22Rv1 (cell line): Measurements from ENCODE around the gene AURKA.

ENCODE experiments used
- CTCF ChIP-seq: fragments of 450-650 bp; IDR thresholded peaks from 2 replicates; pipeline ENCODE4 v1.5.1; 2017; ENCODE audit warnings: mild to moderate bottlenecking
- ZFX ChIP-seq: fragments of 450-650 bp; IDR thresholded peaks from 2 replicates; pipeline ENCODE4 v1.6.1; 2017; ENCODE audit warnings: antibody characterized with exemption, borderline replicate concordance

DNA sequence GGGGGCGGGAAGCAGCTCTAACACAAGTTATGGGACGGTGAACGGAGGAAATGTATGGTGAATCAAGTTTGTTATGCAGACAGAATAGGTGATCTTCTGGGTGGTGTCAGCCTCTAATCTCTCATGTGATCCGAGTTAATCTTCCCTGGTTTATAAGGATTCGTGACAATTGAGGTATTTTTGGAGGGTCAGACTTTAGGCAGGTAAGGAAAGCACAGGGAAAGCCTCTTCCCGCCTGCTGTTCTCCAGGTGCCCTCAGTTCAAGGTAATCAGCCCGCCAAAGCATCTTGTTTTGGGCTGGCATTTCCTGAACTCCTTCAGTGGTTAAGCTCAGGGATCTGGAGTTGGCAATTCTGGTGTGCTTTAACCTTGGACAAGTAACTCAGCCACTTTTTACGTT lies 1.6 kb upstream of the AURKA start:
- TF ChIP-seq CTCF (no peak), ZFX (no peak)
